ENCODE measurements around the gene AP2A1. TPM values are rescaled to one million over a fixed set of nuclear protein-coding genes. Genes with fewer than 3 reads are reported as not detected.

The AP2A1 gene
- polyA plus RNA-seq = 40.8 and 53.4 TPM in 2 replicates
- 79.1 and 79.4 TPM in 2 replicates for polyA minus RNA-seq

DNA sequence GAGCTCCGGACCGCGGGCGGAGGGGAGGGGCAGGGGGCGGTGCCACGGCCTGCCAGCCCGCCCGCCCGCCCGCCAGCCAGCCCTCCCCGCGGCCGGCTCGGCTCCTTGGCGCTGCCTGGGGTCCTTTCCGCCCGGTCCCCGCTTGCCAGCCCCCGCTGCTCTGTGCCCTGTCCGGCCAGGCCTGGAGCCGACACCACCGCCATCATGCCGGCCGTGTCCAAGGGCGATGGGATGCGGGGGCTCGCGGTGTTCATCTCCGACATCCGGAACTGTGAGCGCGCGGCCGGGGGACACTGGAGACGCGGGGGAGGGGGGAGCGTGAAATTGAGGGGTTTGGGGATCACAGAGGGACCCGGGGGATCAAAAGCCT, at the start of gene AP2A1:
Gene AP2A1, plus strand, starts transcription at position 72 of the 370 bp plus-strand sequence. Its CDS starts 133 bp downstream, at position 205.
- H2AFZ ChIP-seq (ENCODE audit: low read depth, low read length) = peak within 1 kb of the TSS; percentile 69
- H3K36me3 ChIP-seq (ENCODE audit: insufficient read depth, low read length) = no peaks in the 10 kb centered on the region
- peak within 1 kb of the TSS; percentile 92 for H3K4me3 ChIP-seq (ENCODE audit: low read length)
- peak within 1 kb of the TSS; percentile 95 for H3K9ac ChIP-seq (ENCODE audit: low read length)
- peak within 1 kb of the TSS; percentile 86 for H3K27ac ChIP-seq (ENCODE audit: low read length)
- no peaks in the 10 kb centered on the region for H4K20me1 ChIP-seq (ENCODE audit: insufficient read depth)
- H3F3A ChIP-seq (ENCODE audit: insufficient read depth, low read length, poor library complexity, severe bottlenecking) = no peaks in the 10 kb centered on the region
- no peaks in the 10 kb centered on the region for H3K9me2 ChIP-seq (ENCODE audit: insufficient read depth, low read length)
- H3K27me3 ChIP-seq (ENCODE audit: insufficient read depth, low read depth, low read length) = no peaks in the 10 kb centered on the region
- TF ChIP-seq MXI1 (conservative IDR thresholded peaks at IDR 0.05; ENCODE audit: poor library complexity, severe bottlenecking) (peak; percentile 35), POLR2AphosphoS5 (IDR thresholded peaks at IDR 0.05) (peak; percentile 90), TAF1 (IDR thresholded peaks at IDR 0.05; ENCODE audit: low read depth) (peak; percentile 51), RAD21 (conservative IDR thresholded peaks at IDR 0.05) (no peak)
- TF ChIP-seq, protein P1, sequence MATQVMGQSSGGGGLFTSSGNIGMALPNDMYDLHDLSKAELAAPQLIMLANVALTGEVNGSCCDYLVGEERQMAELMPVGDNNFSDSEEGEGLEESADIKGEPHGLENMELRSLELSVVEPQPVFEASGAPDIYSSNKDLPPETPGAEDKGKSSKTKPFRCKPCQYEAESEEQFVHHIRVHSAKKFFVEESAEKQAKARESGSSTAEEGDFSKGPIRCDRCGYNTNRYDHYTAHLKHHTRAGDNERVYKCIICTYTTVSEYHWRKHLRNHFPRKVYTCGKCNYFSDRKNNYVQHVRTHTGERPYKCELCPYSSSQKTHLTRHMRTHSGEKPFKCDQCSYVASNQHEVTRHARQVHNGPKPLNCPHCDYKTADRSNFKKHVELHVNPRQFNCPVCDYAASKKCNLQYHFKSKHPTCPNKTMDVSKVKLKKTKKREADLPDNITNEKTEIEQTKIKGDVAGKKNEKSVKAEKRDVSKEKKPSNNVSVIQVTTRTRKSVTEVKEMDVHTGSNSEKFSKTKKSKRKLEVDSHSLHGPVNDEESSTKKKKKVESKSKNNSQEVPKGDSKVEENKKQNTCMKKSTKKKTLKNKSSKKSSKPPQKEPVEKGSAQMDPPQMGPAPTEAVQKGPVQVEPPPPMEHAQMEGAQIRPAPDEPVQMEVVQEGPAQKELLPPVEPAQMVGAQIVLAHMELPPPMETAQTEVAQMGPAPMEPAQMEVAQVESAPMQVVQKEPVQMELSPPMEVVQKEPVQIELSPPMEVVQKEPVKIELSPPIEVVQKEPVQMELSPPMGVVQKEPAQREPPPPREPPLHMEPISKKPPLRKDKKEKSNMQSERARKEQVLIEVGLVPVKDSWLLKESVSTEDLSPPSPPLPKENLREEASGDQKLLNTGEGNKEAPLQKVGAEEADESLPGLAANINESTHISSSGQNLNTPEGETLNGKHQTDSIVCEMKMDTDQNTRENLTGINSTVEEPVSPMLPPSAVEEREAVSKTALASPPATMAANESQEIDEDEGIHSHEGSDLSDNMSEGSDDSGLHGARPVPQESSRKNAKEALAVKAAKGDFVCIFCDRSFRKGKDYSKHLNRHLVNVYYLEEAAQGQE (IDR thresholded peaks at IDR 0.05; ENCODE audit: borderline replicate concordance) = peak; percentile 74
- no peaks in the 10 kb centered on the region for H3K9me3 ChIP-seq (ENCODE audit: low read length)
- peak within 1 kb of the TSS; percentile 97 for H3K4me2 ChIP-seq (ENCODE audit: low read length)
- H3K79me2 ChIP-seq (replicated peaks; ENCODE audit: insufficient read depth, low read length) = peaks cover 21% of the 10 kb centered on the region

DNA sequence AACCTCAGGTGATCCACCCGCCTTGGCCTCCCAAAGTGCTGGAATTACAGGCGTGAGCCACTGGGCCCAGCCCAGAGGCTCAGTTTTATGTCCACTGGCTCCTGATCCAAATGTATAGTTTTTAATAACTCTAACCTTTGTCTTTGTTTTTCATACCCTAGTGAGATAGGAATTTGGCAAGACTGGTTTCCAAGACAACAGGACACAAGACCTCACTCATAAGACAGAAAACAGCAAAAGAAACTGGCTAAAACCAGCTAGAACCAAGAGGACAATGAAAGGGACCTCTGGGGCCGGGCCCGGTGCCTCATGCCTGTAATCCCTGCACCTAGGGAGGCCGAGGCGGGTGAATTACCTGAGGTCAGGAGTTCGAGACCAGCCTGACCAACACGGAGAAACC, 48.3 kb upstream of the AP2A1 start:
- Histone ChIP-seq H3K4me2 (ENCODE audit: low read length) (no peak overlapping the region), H2AFZ (ENCODE audit: low read depth, low read length) (no peak overlapping the region), H3F3A (ENCODE audit: insufficient read depth, low read length, poor library complexity, severe bottlenecking) (no peaks in the 10 kb centered on the region), H3K79me2 (replicated peaks; ENCODE audit: insufficient read depth, low read length) (no peaks in the 10 kb centered on the region), H4K20me1 (ENCODE audit: insufficient read depth) (no peaks in the 10 kb centered on the region), H3K36me3 (ENCODE audit: insufficient read depth, low read length) (peaks cover 1% of the 10 kb centered on the region), H3K27ac (ENCODE audit: low read length) (no peak overlapping the region), H3K9me2 (ENCODE audit: insufficient read depth, low read length) (no peaks in the 10 kb centered on the region), H3K27me3 (ENCODE audit: insufficient read depth, low read depth, low read length) (no peaks in the 10 kb centered on the region), H3K9me3 (ENCODE audit: low read length) (no peaks in the 10 kb centered on the region), H3K9ac (ENCODE audit: low read length) (no peak overlapping the region), H3K4me3 (ENCODE audit: low read length) (no peak overlapping the region)
- no peak for TF ChIP-seq TAF1 (IDR thresholded peaks at IDR 0.05; ENCODE audit: low read depth)
- TF ChIP-seq EZH2 (IDR thresholded peaks at IDR 0.05; ENCODE audit: borderline replicate concordance, insufficient read depth, low read length, poor library complexity, severe bottlenecking) = no peak
- TF ChIP-seq POLR2AphosphoS5 (IDR thresholded peaks at IDR 0.05) = no peak
- TF ChIP-seq EP300 (conservative IDR thresholded peaks at IDR 0.05; ENCODE audit: poor library complexity, severe bottlenecking) = no peak
- TF ChIP-seq, protein P1 (IDR thresholded peaks at IDR 0.05; ENCODE audit: borderline replicate concordance) = no peak
- TF ChIP-seq, protein P2, sequence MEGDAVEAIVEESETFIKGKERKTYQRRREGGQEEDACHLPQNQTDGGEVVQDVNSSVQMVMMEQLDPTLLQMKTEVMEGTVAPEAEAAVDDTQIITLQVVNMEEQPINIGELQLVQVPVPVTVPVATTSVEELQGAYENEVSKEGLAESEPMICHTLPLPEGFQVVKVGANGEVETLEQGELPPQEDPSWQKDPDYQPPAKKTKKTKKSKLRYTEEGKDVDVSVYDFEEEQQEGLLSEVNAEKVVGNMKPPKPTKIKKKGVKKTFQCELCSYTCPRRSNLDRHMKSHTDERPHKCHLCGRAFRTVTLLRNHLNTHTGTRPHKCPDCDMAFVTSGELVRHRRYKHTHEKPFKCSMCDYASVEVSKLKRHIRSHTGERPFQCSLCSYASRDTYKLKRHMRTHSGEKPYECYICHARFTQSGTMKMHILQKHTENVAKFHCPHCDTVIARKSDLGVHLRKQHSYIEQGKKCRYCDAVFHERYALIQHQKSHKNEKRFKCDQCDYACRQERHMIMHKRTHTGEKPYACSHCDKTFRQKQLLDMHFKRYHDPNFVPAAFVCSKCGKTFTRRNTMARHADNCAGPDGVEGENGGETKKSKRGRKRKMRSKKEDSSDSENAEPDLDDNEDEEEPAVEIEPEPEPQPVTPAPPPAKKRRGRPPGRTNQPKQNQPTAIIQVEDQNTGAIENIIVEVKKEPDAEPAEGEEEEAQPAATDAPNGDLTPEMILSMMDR (IDR thresholded peaks at IDR 0.05; ENCODE audit: poor library complexity, severe bottlenecking) = no peak
- TF ChIP-seq MXI1 (conservative IDR thresholded peaks at IDR 0.05; ENCODE audit: poor library complexity, severe bottlenecking) = no peak
- TF ChIP-seq RAD21 (conservative IDR thresholded peaks at IDR 0.05) = no peak
- no peak for TF ChIP-seq SMC3 (conservative IDR thresholded peaks at IDR 0.05; ENCODE audit: poor library complexity)

Measured in neural cell (in vitro differentiated cells).